K562 (cell line): ENCODE measurements around the gene MDC1. TPM values are rescaled to one million over a fixed set of nuclear protein-coding genes. Genes with fewer than 3 reads are reported as not detected.

Experiments used
- ATAC-seq: fragments of 200-7000 bp; cut with Tn5 transposase; 3 replicates; pipeline ENCODE4 v1.9.1; 2020; ENCODE audit warnings: moderate library complexity
- BruUV-seq: library from RNA; stranded (reverse); fragments of 400-500 nt; replicated peaks from 2 replicates; lab custom pipeline; 2021; lab: Mats Ljungman, UMichigan
- CTCF ChIA-PET: fragments of 300-600 bp; formaldehyde crosslinking; extraction: SDS; loops from one replicate; lab custom pipeline; 2021; ENCODE audit warnings: low intra/inter-chr PET ratio; lab: Yijun Ruan, JAX
- POLR2A ChIA-PET: fragments of 300-600, 350-650 bp; sonication (Branson Sonifier 250); formaldehyde crosslinking; extraction: SDS; loops from one replicate; lab custom pipeline; 2021; ENCODE audit warnings: antibody characterized with exemption, inconsistent platforms; lab: Yijun Ruan, JAX
- DNase-seq, 4 experiments: peaks; one replicate each; pipeline versions ENCODE4 v3.0.0 to v3.0.0-alpha.2; 2011 to 2018; ENCODE audit warnings: low spot score in 3 of 4, mixed read lengths in 3 of 4; ENCODE audit errors: extremely low read depth in 1 of 4
- FAIRE-seq: peaks from 2 replicates; lab custom pipeline; 2011; peaks lifted over from hg19 to GRCh38; lab: Jason Lieb, UNC
- H2AFZ ChIP-seq: 2 replicates; pipeline ENCODE4 v1.6.0; 2011; ENCODE audit warnings: low read depth, low read length, control low read depth, inconsistent platforms
- H3K27ac ChIP-seq: fragments of 200-600 bp; 3 replicates; pipeline ENCODE4 v1.8.0; 2011; ENCODE audit warnings: low read depth, mild to moderate bottlenecking, control low read depth, inconsistent platforms, low read length, moderate library complexity, mixed read lengths; ENCODE audit errors: extremely low read depth
- H3K27me3 ChIP-seq, 2 experiments: fragments of 300-600 bp in 1 of 2; 2 replicates in 1 of 2; 3 replicates in 1 of 2; pipeline versions ENCODE4 v1.6.0 to v1.8.0; 2011; ENCODE audit warnings: inconsistent platforms in 2 of 2, low read length in 2 of 2, mild to moderate bottlenecking in 1 of 2, mixed read lengths in 1 of 2, moderate library complexity in 1 of 2; ENCODE audit not compliant: control insufficient read depth in 2 of 2, insufficient read depth in 2 of 2
- H3K36me3 ChIP-seq: fragments of 300-600 bp; 3 replicates; pipeline ENCODE4 v1.8.0; 2011; ENCODE audit warnings: mild to moderate bottlenecking, low read length, inconsistent platforms; ENCODE audit not compliant: control insufficient read depth, insufficient read depth
- H3K4me1 ChIP-seq, 2 experiments: fragments of 200-600 bp in 1 of 2; replicated peaks in 1 of 2; 2 replicates in 1 of 2; 3 replicates in 1 of 2; pipeline versions ENCODE4 v1.5.1 to v1.8.0; 2011; ENCODE audit warnings: inconsistent platforms in 2 of 2, low read length in 2 of 2, mild to moderate bottlenecking in 1 of 2, mixed read lengths in 1 of 2, moderate library complexity in 1 of 2; ENCODE audit not compliant: control insufficient read depth in 2 of 2, insufficient read depth in 2 of 2
- H3K4me2 ChIP-seq: 2 replicates; pipeline ENCODE4 v1.6.1; 2011; ENCODE audit warnings: low read length, control low read depth, inconsistent platforms, mixed read lengths; ENCODE audit not compliant: insufficient read depth
- H3K4me3 ChIP-seq: fragments of 200-600 bp; sonication (generic), shearing (Covaris generic); 2 replicates; pipeline ENCODE4 v1.5.1; 2016; ENCODE audit warnings: control low read depth, inconsistent platforms
- H3K79me2 ChIP-seq: fragments of 200-600 bp; 3 replicates; pipeline ENCODE4 v1.8.0; 2011; ENCODE audit warnings: low read length, inconsistent platforms; ENCODE audit not compliant: control insufficient read depth, insufficient read depth
- H3K9ac ChIP-seq, 2 experiments: 2 replicates each; pipeline versions ENCODE4 v1.6.0 to v1.6.1; 2011; ENCODE audit warnings: low read depth in 2 of 2, low read length in 2 of 2, control low read depth in 1 of 2, inconsistent platforms in 1 of 2, mild to moderate bottlenecking in 1 of 2, mixed read lengths in 1 of 2; ENCODE audit not compliant: insufficient read depth in 1 of 2
- H3K9me1 ChIP-seq: one replicate; pipeline ENCODE4 v1.6.0; 2011; ENCODE audit warnings: inconsistent platforms, mild to moderate bottlenecking, low read length, moderate library complexity; ENCODE audit not compliant: control insufficient read depth, insufficient read depth
- H3K9me3 ChIP-seq: replicated peaks from 2 replicates; pipeline ENCODE4 v1.5.1; 2011; ENCODE audit warnings: low read depth, low read length, inconsistent platforms; ENCODE audit not compliant: control insufficient read depth, insufficient read depth
- H4K20me1 ChIP-seq: replicated peaks from 2 replicates; pipeline ENCODE4 v1.6.1; 2011; ENCODE audit warnings: low read length, inconsistent platforms, mixed read lengths; ENCODE audit not compliant: control insufficient read depth, insufficient read depth
- CBX1 ChIP-seq: sonication (generic); IDR thresholded peaks from 2 replicates; pipeline ENCODE4 v1.6.1; 2016; ENCODE audit warnings: antibody characterized with exemption, low read depth, mild to moderate bottlenecking
- IFI16 ChIP-seq: fragments of 250-450 bp; sonication (Bioruptor Pico); IDR thresholded peaks from 2 replicates; pipeline ENCODE4 v2.1.2; 2022; ENCODE audit warnings: mild to moderate bottlenecking, inconsistent platforms
- IRF2 ChIP-seq: sonication (generic); formaldehyde crosslinking; IDR thresholded peaks from 2 replicates; pipeline ENCODE4 v1.8.1; 2022; ENCODE audit warnings: mild to moderate bottlenecking, missing genetic modification reagents
- NR2C1 ChIP-seq, 2 experiments: fragments of 450-650 bp; IDR thresholded peaks; 2 replicates each; pipeline ENCODE4 v1.6.1; 2017; ENCODE audit warnings: mild to moderate bottlenecking in 2 of 2, antibody characterized with exemption in 1 of 2, inconsistent platforms in 1 of 2, missing compliant biosample characterization in 1 of 2, missing genetic modification characterization in 1 of 2
- RBM17 ChIP-seq: fragments of 200-400 bp; formaldehyde crosslinking; IDR thresholded peaks from 2 replicates; pipeline ENCODE4 v1.6.1; 2017; ENCODE audit warnings: low read depth, mild to moderate bottlenecking, low read length, borderline replicate concordance
- RUNX1 ChIP-seq: sonication (generic); IDR thresholded peaks from 2 replicates; pipeline ENCODE4 v1.6.1; 2016; ENCODE audit warnings: antibody characterized with exemption, low read depth
- SPI1 ChIP-seq: IDR thresholded peaks from 2 replicates; pipeline ENCODE4 v1.6.1; 2011; ENCODE audit warnings: low read depth, low read length, control low read depth, borderline replicate concordance
- XRCC3 ChIP-seq: fragments of 450-650 bp; IDR thresholded peaks from 2 replicates; pipeline ENCODE4 v1.6.1; 2017; ENCODE audit warnings: mild to moderate bottlenecking, moderate library complexity
- YY1 ChIP-seq, 3 experiments: IDR thresholded peaks; 2 replicates each; pipeline ENCODE4 v1.6.1; 2011; ENCODE audit warnings: low read length in 2 of 3, mild to moderate bottlenecking in 2 of 3, moderate library complexity in 2 of 3, borderline replicate concordance in 1 of 3, control low read depth in 1 of 3, low read depth in 1 of 3; ENCODE audit not compliant: insufficient read depth in 3 of 3, insufficient replicate concordance in 2 of 3, control insufficient read depth in 1 of 3, insufficient read length in 1 of 3; ENCODE audit errors: extremely low read depth in 1 of 3
- ZBTB8A ChIP-seq: fragments of 450-650 bp; IDR thresholded peaks from 2 replicates; pipeline ENCODE4 v1.6.1; 2018; ENCODE audit warnings: mild to moderate bottlenecking, moderate library complexity; ENCODE audit not compliant: partially characterized antibody
- ZFPM2 ChIP-seq: fragments of 250-450 bp; sonication (Bioruptor Pico); IDR thresholded peaks from 2 replicates; pipeline ENCODE4 v1.5.1; 2022; ENCODE audit warnings: mild to moderate bottlenecking
- ZNF134 ChIP-seq: fragments of 250-450 bp; sonication (Bioruptor Pico); conservative IDR thresholded peaks from 2 replicates; pipeline ENCODE4 v1.4.0; 2020
- ZNF143 ChIP-seq: sonication (generic); formaldehyde crosslinking; IDR thresholded peaks from 2 replicates; pipeline ENCODE4 v1.9.0; 2022; ENCODE audit warnings: mild to moderate bottlenecking, missing genetic modification reagents
- ZNF408 ChIP-seq: fragments of 250-450 bp; sonication (Bioruptor Pico); IDR thresholded peaks from 2 replicates; pipeline ENCODE4 v1.4.0; 2020; ENCODE audit warnings: low read depth, mild to moderate bottlenecking, moderate library complexity
- ZNF584 ChIP-seq: fragments of 200-800 bp; sonication (Bioruptor generic); IDR thresholded peaks from 2 replicates; pipeline ENCODE4 v1.6.1; 2016; ENCODE audit warnings: low read depth, mild to moderate bottlenecking, missing genetic modification characterization, missing compliant biosample characterization
- ZNF707 ChIP-seq: fragments of 250-450 bp; sonication (Bioruptor Pico); conservative IDR thresholded peaks from 2 replicates; pipeline ENCODE4 v1.8.0; 2022; ENCODE audit warnings: inconsistent platforms, mild to moderate bottlenecking, moderate library complexity
- WGBS: fragments of 100-300 bp; shearing (Covaris generic); methylation state at CpG from one replicate; pipeline ENCODE4 v1.1.6; 2016; ENCODE audit warnings: low coverage, mixed read lengths; ENCODE audit not compliant: insufficient coverage; ENCODE audit errors: missing lambda C conversion rate; 5-methylcytosine and 5-hydroxymethylcytosine counted together
- in situ Hi-C: fragments of 300-500 bp; cut with MboI; formaldehyde crosslinking; loops from 4 replicates; pipeline ENCODE4 v1.15.0; 2018; ENCODE audit warnings: inconsistent platforms, mixed read lengths
- intact Hi-C: fragments of 100-400 bp; cut with micrococcal nuclease; formaldehyde crosslinking; loops from 2 replicates; pipeline ENCODE4 v1.14.2; 2022
- polyA plus RNA-seq, 8 experiments: library from polyadenylated mRNA; depleted of rRNA in 4 of 8; stranded (reverse) in 5 of 8; unstranded in 3 of 8; fragments of >200 nt; fragmentation: Nextera tagmentation in 2 of 8; fragmentation: Illumina TruSeq in 1 of 8; extraction: Ambion mirVana in 2 of 8; extraction: Trizol in 1 of 8; gene quantifications; 2 replicates each; pipeline versions ENCODE4 v1.2.1 to v1.2.3, GENCODE V29; 2011 to 2014; ENCODE audit warnings: inconsistent platforms in 1 of 8, missing spikeins in 1 of 8
- total RNA-seq, 7 experiments: library from RNA; depleted of rRNA in 6 of 7; stranded (reverse); fragments of >200 nt in 6 of 7; fragmentation: Illumina TruSeq in 2 of 7; extraction: Trizol in 2 of 7; gene quantifications; 2 replicates each; pipeline versions ENCODE4 v1.2.1 to v1.2.3, GENCODE V29; 2011 to 2021; ENCODE audit warnings: low replicate concordance in 1 of 7
- TF ChIP-seq, protein P1 (sequence below): sonication (generic); formaldehyde crosslinking; IDR thresholded peaks from 2 replicates; pipeline ENCODE4 v1.8.1; 2023; ENCODE audit warnings: mild to moderate bottlenecking, missing genetic modification reagents
- TF ChIP-seq, protein P2 (sequence below): fragments of 450-650 bp; formaldehyde crosslinking; IDR thresholded peaks from 2 replicates; pipeline ENCODE4 v1.4.0; 2022; ENCODE audit warnings: mild to moderate bottlenecking, moderate library complexity

Gene MDC1
- total and polyA plus RNA-seq, 9 of the 15 experiments (the other 6 are each of a cell fraction or from before 2014, with no cell fraction given) = 8.2 to 114 (median 20.0) TPM

DNA sequence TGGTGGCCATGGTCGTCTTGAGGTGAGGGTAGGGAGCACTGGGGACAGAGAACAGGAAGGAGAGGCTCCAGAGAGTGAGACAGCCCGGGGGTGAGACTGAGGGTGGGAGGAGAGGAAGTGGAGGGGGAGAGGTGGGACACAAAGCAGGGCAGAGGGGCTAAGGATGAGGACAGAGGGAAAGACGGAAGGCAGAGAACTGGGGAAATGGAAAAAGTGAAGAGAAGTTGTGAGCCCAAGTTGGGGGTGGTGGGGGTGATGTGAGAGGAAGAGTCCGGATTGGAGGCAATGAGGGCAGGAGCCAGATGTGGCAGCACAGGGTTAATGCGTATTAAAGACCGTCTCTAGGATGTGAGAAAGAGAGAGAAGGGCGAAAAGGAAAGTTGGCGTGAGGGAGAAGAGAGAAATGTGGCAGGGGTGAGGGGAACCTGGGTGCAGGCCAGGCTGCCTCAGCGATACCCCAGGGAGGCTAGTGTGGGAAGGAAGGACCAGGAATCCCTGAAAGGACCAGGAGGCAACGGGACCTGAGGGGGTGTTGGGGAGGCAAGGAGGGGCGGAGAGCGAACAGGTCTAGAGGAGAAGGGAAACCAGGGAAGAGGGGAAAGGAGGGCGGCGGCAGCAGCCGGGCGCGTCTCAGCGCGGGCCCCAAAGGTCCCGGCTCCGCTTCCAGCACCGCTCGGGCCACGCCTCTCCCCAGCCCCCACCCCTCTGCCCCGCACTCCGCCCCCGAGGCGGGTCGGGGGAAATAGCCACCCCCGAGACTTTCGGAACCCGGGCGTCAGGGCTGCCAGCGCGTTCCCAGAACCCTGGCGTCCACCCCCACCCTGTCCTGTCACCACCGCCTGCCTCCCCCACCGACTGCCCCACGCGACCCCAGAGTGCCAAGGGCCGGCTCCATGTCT is 30.8 kb downstream of the MDC1 start, which contains the start of gene PPP1R18:
Gene PPP1R18 (minus strand): TSS at position 637 of the 899 bp plus-strand sequence. CDS start 627 bp downstream, at position 10.
- H3K9ac ChIP-seq = peak within 1 kb of the TSS; percentile 84 to 95
- H3K4me1 ChIP-seq = peaks cover 49 to 90% of the 10 kb centered on the region in 2 experiments
- H3K4me2 ChIP-seq = peak within 1 kb of the TSS; percentile 97
- peak within 1 kb of the TSS; percentile 81 for H3K4me3 ChIP-seq
- intact Hi-C loops (loop anchor here (1.0 to 10.0 kb wide), 2 partner anchors 34 to 129 kb away; partner anchors contain the start of gene TUBB), in situ Hi-C loops (no loop called here)
- peak within 1 kb of the TSS; percentile 81 for H2AFZ ChIP-seq
- no TSS peak for BruUV-seq
- no peaks in the 10 kb centered on the region for H3K9me1 ChIP-seq
- no peak for FAIRE-seq
- no peaks in the 10 kb centered on the region for H3K27me3 ChIP-seq
- no peaks in the 10 kb centered on the region for H3K9me3 ChIP-seq
- peak within 1 kb of the TSS; percentile 88 for H3K27ac ChIP-seq
- DNase-seq = peak; percentile 79 to 82 (median 80)
- no peaks in the 10 kb centered on the region for H4K20me1 ChIP-seq
- H3K36me3 ChIP-seq = peaks cover 12% of the 10 kb centered on the region; the same call in 2 of the 3 replicates
- ChIA-PET POLR2A (interaction anchor here (1.1 to 23.5 kb wide), 3 partner anchors 25 to 32 kb away, joined by 3 to 524 read pairs (median 9); partner anchors contain the start of genes MDC1 and TUBB), CTCF (interaction anchor here (1.0 to 1.5 kb wide), 2 partner anchors 35 to 36 kb away, joined by 4 to 6 read pairs; no protein-coding TSS in a partner anchor)
- 2% methylated on average over 27 of the region's 41 CpGs for WGBS
- H3K79me2 ChIP-seq = peaks cover 88% of the 10 kb centered on the region
- ATAC-seq = peak; percentile 48
- no peak for TF ChIP-seq ZBTB8A
- peak; percentile 57; the same call in 1 of the 2 replicates for TF ChIP-seq SPI1
- TF ChIP-seq ZNF408 (CRISPR knock-in tag) = no peak
- no peak for TF ChIP-seq IRF2 (CRISPR knock-in tag)
- TF ChIP-seq RUNX1 = no peak
- TF ChIP-seq XRCC3 = no peak
- TF ChIP-seq, protein P1, sequence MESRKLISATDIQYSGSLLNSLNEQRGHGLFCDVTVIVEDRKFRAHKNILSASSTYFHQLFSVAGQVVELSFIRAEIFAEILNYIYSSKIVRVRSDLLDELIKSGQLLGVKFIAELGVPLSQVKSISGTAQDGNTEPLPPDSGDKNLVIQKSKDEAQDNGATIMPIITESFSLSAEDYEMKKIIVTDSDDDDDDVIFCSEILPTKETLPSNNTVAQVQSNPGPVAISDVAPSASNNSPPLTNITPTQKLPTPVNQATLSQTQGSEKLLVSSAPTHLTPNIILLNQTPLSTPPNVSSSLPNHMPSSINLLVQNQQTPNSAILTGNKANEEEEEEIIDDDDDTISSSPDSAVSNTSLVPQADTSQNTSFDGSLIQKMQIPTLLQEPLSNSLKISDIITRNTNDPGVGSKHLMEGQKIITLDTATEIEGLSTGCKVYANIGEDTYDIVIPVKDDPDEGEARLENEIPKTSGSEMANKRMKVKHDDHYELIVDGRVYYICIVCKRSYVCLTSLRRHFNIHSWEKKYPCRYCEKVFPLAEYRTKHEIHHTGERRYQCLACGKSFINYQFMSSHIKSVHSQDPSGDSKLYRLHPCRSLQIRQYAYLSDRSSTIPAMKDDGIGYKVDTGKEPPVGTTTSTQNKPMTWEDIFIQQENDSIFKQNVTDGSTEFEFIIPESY (CRISPR knock-in tag) = no peak
- TF ChIP-seq ZNF134 (CRISPR knock-in tag) = no peak
- peak; percentile 54; the same call in 1 of the 2 replicates for TF ChIP-seq ZFPM2 (CRISPR knock-in tag)
- TF ChIP-seq RBM17 = no peak
- TF ChIP-seq ZNF707 (CRISPR knock-in tag) = no peak
- no peak for TF ChIP-seq NR2C1 (IDR thresholded peaks at IDR 0.05)
- no peak for TF ChIP-seq NR2C1 (tag; IDR thresholded peaks at IDR 0.05)
- TF ChIP-seq, protein P2, sequence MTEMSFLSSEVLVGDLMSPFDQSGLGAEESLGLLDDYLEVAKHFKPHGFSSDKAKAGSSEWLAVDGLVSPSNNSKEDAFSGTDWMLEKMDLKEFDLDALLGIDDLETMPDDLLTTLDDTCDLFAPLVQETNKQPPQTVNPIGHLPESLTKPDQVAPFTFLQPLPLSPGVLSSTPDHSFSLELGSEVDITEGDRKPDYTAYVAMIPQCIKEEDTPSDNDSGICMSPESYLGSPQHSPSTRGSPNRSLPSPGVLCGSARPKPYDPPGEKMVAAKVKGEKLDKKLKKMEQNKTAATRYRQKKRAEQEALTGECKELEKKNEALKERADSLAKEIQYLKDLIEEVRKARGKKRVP (CRISPR knock-in tag) = no peak
- TF ChIP-seq ZNF143 (CRISPR knock-in tag) = no peak
- TF ChIP-seq IFI16 (CRISPR knock-in tag) = no peak
- TF ChIP-seq ZNF584 (CRISPR knock-in tag) = no peak
- no peak for TF ChIP-seq YY1 (IDR thresholded peaks at IDR 0.05; ENCODE audit: borderline replicate concordance in 1 of 3, control insufficient read depth in 1 of 3, extremely low read depth in 1 of 3, insufficient read depth in 3 of 3, insufficient read length in 1 of 3, insufficient replicate concordance in 2 of 3, low read depth in 1 of 3, low read length in 2 of 3)
- TF ChIP-seq CBX1 = peak; percentile 12; the same call in 1 of the 2 replicates
